Measurements from ENCODE around the gene SLC27A1.
"Not testable (repeated sequence)": the region's sequence is repeated elsewhere in the genome, so short reads cannot be mapped to it uniquely, and the experiment has no call there.

SLC27A1 gene

GRCh38 chr19:17511724-17512573 is 41.6 kb downstream of the SLC27A1 start:
- DNase-seq, result peak; percentile 91

DNA sequence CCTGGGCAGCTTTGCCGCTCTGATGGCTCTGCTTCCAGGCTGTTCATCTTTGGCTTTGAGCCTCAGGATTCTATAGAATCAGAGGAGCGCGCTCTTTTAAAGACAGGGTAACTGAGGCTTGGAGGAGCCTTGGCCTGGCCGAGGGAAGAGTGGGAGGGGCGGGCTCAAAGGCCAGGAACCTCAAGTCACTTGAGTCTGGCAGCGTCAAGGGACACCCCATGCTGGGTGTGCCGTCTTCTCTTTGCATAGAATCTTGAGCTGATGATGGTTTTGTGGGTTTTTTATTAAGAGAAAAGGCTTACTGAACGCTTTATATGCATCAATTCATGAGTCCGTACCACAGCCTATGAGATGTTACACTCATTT is 42.2 kb downstream of the SLC27A1 start:
- no peak for DNase-seq

DNA sequence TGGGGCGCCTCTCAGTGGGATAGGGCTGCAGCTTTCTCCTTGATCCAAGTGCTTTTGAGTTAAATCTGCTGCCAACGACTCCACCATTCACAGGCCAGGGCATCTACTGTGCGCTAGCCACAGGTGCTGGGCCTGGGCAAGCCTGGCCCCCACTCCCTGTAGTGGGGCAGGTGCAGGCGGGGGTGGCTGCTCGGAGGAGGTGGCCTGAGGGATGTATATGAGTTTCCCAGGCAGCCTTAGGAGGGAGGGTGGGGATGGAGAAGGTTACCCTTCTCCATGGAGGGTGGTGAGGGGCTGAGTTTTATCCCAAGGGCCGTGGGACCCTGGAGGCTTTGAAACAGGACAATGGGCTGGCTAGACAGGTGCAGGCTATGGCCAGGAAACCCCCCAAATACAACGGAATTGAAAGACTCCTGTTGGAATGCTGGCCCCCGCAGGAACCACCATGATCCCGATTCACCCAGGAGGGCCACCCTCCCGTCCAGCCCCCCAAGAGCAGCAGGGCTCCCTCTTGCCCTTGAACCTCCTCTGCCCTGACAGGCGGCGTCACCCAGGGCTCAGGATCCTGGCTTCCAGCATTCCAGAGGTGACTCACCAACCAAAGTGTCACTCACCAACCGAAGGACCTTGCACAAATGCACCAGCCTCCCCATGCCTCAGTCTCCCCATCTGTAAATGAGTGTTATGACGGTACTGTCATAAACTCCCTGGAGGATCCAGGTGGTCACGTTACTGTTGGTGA is 45.3 kb downstream of the SLC27A1 start:
- DNase-seq, result no peak

DNA sequence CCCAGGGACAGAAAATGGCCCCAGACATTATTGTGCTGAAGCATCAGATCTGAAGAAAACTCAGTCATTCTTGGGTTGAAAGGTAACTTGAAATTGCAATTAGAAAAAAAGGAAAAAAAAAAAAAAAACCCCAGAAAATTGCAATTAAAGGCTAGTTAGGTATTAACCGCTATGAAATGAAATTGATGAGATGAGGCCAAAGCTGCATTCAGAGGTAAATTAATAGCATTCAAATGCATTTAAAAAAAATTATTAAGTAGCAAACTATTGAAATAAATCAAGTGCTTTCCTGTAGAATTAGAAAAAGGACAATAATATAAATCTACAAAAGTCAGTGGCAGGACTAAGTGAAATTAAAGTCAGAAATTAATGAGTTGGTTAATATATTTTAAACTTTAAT is 47.6 kb downstream of the SLC27A1 start:
- DNase-seq, result no peak

GRCh38 chr19:17518654-17519053 is 48.3 kb downstream of the SLC27A1 start:
- DNase-seq, result not testable (repeated sequence)

GRCh38 chr19:17519967-17520366 is 49.6 kb downstream of the SLC27A1 start:
- DNase-seq, result no peak

- no peak for DNase-seq
These were observed 50.5 kb downstream of the SLC27A1 start for GRCh38 chr19:17520865-17521264.

GRCh38 chr19:17522988-17523872 is 52.9 kb downstream of the SLC27A1 start:
- DNase-seq, result peak; percentile 62

GRCh38 chr19:17524651-17525050 is 54.3 kb downstream of the SLC27A1 start:
- no peak for DNase-seq

- DNase-seq, result no peak
These were observed 54.8 kb downstream of the SLC27A1 start for GRCh38 chr19:17525141-17525540.

DNA sequence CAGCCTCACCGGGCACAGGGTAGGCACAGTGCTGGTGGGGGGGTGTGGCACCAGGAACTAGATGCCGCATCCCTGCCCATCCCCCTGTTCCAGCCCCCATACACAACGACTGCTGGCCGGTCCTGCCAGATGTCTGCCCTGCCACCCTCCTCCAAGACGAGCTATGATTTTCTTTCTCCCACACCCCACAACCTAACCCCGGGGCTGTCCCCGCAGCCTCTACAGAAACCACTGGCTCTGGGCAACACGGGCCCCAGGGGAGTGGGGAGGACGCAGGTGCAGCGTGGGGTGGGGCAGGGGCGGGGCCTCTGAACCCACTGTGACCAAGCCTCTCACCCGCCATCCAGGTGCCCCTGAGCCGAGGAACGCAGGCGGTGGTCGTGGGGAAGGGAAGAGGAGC is 56.6 kb downstream of the SLC27A1 start:
- DNase-seq, result no peak

DNA sequence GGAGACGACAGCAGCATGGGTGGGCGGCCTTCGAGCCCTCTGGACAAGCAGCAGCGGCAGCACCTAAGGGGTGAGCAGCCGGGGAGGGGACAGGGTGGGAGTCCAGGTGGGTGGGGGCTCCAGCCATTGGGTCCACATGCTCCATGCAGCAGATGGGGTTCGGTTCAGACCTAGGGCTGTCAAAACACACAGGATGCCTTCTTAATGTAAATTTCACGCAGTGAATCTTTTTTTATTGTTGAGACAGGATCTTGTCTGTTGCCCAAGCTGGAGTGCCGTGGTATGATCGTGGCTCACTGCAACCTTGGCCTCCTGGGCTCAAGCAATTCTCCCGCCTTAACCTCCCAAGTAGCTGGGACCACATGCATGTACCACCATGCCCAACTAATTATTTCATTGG is 57.0 kb downstream of the SLC27A1 start:
- DNase-seq, result no peak

DNA sequence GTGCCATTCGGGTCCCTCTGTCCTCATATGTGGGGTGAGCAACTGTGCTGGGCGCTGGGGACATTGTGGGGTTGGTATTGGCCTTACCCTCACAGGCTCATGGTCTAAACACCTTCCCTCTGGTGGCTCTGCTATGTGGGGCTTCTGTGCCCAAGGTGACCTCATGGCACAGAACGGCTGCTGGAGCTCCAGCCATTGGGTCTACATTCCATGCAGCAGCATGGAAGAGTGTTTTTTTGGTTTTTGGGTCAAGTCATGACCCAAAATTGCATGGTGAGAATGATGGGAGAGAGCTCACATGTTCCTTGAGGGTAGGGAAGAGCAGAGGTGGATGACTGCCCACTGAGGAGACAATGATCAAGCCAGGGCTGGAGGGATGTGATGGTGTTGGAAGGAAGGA is 58.3 kb downstream of the SLC27A1 start:
- DNase-seq, result no peak

DNA sequence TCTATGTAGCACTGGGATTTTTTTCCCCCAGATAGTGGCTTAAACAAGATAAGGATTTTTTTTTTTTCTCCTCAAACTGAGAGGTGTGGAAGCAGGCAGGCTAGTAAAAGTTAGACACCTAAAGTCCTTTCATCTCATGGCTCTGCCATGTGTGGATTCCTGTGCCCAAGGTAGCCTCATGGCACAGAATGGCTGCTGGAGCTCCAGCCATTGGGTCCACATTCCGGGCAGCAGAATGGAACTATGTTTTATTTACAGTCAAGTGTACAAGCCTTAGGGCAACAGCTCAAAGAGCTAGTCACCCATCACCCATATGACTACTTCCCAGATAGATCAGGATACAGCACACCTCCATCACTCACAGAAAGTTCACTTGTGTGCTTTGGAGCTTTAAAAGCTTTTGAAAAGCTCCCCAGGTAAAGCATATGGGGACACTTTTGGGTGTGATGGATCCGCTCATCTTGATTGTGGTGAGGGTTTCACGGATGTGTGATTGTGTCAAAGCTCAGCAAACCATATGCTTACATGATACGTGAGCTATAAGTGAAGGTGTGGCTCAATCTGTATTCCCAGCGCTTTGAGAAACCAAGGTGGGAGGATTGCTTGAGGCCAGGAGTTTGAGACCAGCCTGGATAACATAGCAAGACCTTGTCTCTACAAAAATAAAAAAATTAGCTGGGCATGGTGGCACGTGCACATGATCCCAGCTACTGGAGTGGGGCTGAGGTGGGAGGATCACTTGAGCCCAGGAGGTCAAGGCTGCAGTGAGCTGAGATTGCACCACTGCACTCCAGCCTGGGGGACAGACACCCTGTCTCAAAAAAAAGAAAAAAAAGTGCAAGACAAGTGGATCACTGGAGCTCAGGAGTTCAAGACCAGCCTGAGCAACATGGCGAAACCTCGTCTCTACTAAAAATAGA is 59.2 kb downstream of the SLC27A1 start:
- no peak for DNase-seq

DNA sequence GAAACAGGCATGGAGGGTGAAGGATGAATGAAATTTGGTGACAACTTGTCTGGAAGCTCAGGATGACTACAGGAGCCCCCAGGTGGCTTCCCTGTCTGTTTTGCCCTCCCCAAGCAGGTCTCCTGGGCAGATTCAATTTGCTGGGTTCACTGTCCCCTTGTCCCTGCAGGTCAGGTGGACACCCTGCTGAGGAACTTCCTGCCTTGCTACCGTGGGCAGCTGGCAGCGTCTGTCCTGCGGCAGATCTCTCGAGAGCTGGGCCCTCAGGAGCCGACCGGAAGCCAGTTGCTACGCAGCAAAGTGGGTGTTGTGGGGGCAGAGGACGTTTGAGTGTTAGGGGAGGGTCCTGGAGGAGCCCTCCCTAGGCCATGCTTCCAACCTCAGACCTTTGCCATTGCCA is 60.3 kb downstream of the SLC27A1 start:
- no peak for DNase-seq

DNA sequence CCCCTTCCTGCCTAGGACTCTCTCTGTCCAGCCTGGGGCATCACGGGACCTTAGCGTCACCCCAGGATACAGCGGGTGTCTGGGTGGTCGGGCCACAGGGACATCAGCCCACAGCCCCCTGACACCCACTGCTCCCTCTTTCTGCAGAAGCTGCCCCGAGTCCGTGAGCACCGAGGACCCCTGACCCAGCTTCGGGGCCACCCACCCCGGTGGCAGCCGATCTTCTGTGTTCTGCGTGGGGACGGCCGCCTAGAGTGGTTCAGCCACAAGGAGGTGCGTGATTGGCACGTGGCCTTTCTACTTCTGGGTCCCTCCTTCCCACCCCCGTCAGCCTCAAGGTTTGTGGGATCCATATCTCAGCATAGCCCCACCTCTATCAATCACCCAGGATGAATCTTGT is 61.8 kb downstream of the SLC27A1 start:
- DNase-seq, result no peak

GRCh38 chr19:17532557-17532956 is 62.2 kb downstream of the SLC27A1 start:
- no peak for DNase-seq

DNA sequence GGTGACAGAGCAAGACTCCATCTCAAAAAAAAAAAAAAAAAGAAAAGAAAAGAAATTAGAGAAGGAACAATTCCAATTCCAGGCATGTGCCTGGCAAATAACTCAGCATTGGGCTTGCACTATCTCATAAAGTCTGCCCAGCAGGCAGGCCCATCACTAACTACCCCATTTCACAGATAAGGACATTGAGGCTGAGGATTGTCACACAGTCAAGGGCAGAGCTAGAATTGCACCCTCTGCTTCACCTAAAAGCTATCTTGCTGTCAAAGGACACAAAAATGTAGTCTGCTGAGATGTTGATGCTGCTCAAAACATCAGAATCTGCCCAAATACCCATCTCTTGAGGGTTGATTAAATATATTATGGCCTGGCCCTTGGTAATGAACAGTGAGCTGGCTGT is 64.4 kb downstream of the SLC27A1 start:
- DNase-seq, result no peak

DNA sequence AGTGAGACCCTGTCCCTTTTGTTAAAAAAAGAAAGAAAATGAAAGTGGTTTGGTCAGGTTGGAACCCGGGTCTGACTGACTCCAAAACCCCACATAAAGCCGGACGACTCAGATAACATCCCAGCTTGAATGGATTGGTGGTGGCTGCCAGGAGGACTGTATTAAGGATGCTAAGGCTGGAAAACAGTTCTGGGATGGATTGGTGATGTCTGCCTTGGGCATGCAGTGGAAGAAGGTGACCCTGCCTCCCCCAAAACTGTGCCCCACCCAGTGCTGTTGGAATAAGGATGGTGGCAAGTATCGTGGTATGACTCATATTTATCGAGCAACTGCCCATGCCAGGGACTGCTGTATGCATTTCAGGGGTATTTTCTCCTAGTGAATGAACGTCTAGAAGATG is 66.6 kb downstream of the SLC27A1 start:
- no peak for DNase-seq

DNA sequence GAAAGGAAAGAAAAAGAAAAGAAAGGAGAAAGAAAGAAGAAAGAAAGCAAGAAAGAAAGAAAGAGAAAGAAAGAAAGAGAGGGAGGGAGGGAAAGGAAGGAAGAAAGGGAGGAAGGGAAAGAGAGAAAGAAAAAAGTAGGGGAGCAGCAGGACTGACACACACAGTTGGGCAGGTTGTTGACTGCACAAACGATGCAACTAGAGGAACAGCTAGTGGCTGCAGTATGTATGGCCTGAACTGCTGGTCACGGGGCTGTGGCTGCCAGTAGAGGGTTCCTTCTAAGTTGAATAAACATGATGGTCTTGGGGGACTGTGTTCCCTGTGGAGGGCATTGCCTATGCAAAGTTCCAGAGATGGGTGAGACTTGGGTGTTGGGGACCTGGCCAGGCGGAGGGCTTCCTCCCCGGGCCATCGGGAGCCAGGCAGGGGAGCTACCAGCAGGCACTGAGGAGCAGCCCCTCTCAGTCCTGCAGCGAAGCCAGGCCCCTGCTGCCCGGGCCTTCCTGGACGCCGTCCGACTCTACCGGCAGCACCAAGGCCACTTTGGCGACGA is 68.4 kb downstream of the SLC27A1 start:
- DNase-seq, result no peak

DNA sequence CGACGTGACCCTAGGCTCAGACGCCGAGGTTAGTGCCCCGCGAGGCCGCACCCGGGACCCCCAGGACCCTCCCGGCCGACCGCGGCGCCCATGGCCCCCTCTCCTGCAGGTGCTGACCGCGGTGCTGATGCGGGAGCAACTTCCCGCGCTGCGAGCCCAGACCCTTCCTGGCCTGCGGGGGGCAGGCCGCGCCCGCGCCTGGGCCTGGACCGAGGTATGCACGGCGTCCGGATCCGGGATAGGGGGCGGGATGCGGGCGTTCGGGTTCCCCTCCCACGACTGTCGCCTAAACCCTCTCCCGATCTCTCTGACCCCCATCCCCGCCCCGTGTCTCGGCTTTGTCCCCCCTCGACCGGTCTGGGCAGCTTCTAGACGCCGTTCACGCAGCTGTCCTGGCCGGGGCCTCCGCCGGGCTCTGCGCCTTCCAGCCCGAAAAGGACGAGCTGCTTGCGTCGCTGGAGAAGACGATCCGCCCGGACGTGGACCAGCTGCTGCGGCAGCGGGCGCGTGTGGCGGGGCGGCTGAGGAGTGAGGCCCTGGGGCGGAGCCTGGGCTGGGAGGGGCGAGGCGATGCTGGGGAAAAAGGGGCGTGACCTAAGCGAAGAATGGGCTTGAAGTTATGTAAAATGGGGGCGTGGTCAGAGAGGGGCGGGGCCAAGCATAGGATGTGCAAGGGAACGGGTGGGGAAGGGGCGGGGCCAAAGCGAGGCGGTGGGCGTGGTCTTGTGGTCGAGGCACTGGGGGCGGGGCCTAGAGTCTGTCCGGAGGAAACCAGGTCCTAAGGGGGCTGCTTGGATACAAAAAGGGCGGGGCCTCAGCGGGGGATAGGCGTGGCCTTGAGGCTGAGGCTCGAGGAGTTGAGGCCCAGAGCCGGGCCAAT is 69.2 kb downstream of the SLC27A1 start:
- peak; percentile 93 for DNase-seq

Measured in CD4-positive, alpha-beta T cell treated with Interleukin-6 for 4 hours (primary cell).